CD4-positive, alpha-beta memory T cell (primary cell): ENCODE measurements around the gene RPL22L1. TPM values are rescaled to one million over a fixed set of nuclear protein-coding genes. Genes with fewer than 3 reads are reported as not detected.
"Not testable (repeated sequence)": the region's sequence is repeated elsewhere in the genome, so short reads cannot be mapped to it uniquely, and the experiment has no call there.

ENCODE experiments used
- CTCF ChIA-PET: fragments of 350-600 bp; sonication (Branson Sonifier 250); formaldehyde crosslinking; loops from one replicate; lab custom pipeline; 2021; ENCODE audit warnings: inconsistent platforms; ENCODE audit not compliant: partially characterized antibody; lab: Charles Lee
- POLR2A ChIA-PET: fragments of 350-600 bp; sonication (Branson Sonifier 250); formaldehyde crosslinking; loops from one replicate; lab custom pipeline; 2021; ENCODE audit not compliant: partially characterized antibody; lab: Charles Lee
- DNase-seq, 5 donors: peaks; one replicate each; pipeline versions ENCODE4 v3.0.0 to v3.0.0-alpha.2; 2020 to 2022; ENCODE audit warnings: mixed read lengths in 1 of 5
- H3K27ac ChIP-seq: one replicate; pipeline ENCODE4 v1.7.0; 2013; ENCODE audit warnings: low read depth, low read length
- H3K27me3 ChIP-seq: 2 replicates; pipeline ENCODE4 v1.7.0; 2013; ENCODE audit warnings: mild to moderate bottlenecking, low read length, moderate library complexity; ENCODE audit not compliant: insufficient read depth
- H3K36me3 ChIP-seq: 2 replicates; pipeline ENCODE4 v1.7.0; 2013; ENCODE audit warnings: mild to moderate bottlenecking, low read length, moderate library complexity; ENCODE audit not compliant: insufficient read depth
- H3K4me1 ChIP-seq: 2 replicates; pipeline ENCODE4 v1.7.0; 2013; ENCODE audit warnings: mild to moderate bottlenecking, low read length, moderate library complexity; ENCODE audit not compliant: insufficient read depth
- H3K4me3 ChIP-seq, 2 donors: one replicate each; pipeline ENCODE4 v1.7.0; 2013; ENCODE audit warnings: low read length in 2 of 2, mild to moderate bottlenecking in 1 of 2
- H3K9me3 ChIP-seq, 2 donors: one replicate each; pipeline ENCODE4 v1.7.0; 2013; ENCODE audit warnings: low read length in 2 of 2, control low read depth in 1 of 2; ENCODE audit not compliant: control insufficient read depth in 1 of 2
- H3K27ac Mint-ChIP-seq, 7 donors: one replicate each; pipeline ENCODE4 v1.8.0; 2020 to 2021; ENCODE audit warnings: mixed read lengths in 7 of 7, mild to moderate bottlenecking in 6 of 7, inconsistent platforms in 3 of 7, moderate library complexity in 3 of 7
- H3K27me3 Mint-ChIP-seq, 2 donors: one replicate each; pipeline ENCODE4 v1.8.0; 2020 to 2021; ENCODE audit warnings: mixed read lengths in 2 of 2
- H3K36me3 Mint-ChIP-seq, 2 donors: one replicate each; pipeline ENCODE4 v1.8.0; 2020 to 2021; ENCODE audit warnings: mixed read lengths in 2 of 2, inconsistent platforms in 1 of 2, mild to moderate bottlenecking in 1 of 2
- H3K4me1 Mint-ChIP-seq, 4 donors: one replicate each; pipeline ENCODE4 v1.8.0; 2020 to 2021; ENCODE audit warnings: mixed read lengths in 4 of 4, mild to moderate bottlenecking in 1 of 4
- H3K4me3 Mint-ChIP-seq, 8 donors: one replicate each; pipeline ENCODE4 v1.8.0; 2020 to 2021; ENCODE audit warnings: mixed read lengths in 8 of 8, mild to moderate bottlenecking in 7 of 8, moderate library complexity in 6 of 8, inconsistent platforms in 3 of 8
- H3K9me3 Mint-ChIP-seq, 8 donors: one replicate each; pipeline ENCODE4 v1.8.0; 2020 to 2021; ENCODE audit warnings: mixed read lengths in 8 of 8, mild to moderate bottlenecking in 5 of 8, inconsistent platforms in 3 of 8, moderate library complexity in 1 of 8
- intact Hi-C: fragments of 100-400 bp; cut with micrococcal nuclease; formaldehyde crosslinking; loops from one replicate; pipeline ENCODE4 v1.15.1; 2023
- polyA plus RNA-seq, 2 donors: library from polyadenylated mRNA; unstranded; fragments of 300-500 nt; fragmentation: Illumina TruSeq; gene quantifications; one replicate each; pipeline ENCODE4 v1.2.3, GENCODE V29; 2021
- total RNA-seq, 2 experiments: library from RNA; stranded (reverse); gene quantifications; one replicate each; pipeline ENCODE4 v1.2.3, GENCODE V29; 2021

Gene RPL22L1
- total and polyA plus RNA-seq, 4 experiments from 2014 or later, result 27.2 to 43.1 (median 32.1) TPM

DNA sequence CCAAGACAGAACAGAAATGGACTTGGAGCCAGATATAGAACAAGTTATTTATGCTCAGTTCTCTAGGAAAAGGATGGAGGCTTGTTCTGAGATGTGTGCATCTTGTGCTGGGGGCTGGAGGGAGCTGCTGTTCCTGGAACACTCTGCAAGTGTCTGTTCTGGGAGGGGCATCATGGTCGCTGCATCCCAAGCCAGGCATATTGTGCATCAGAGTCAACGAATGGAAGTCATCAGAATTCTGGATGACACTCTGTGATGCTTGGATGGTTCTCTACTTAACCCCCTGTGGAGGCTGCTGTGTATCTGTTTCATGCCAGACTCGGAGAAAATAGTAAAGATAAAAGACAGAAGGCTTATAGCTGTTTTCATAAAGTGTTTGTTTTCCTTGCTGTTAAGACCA, 34.7 kb downstream of the RPL22L1 start:
- Mint-ChIP-seq H3K4me1 (no peaks in the 10 kb centered on the region), H3K27ac (no peak overlapping the region), H3K27me3 (peaks cover 9 to 37% of the 10 kb centered on the region in 2 donors), H3K36me3 (no peaks in the 10 kb centered on the region), H3K4me3 (no peak overlapping the region), H3K9me3 (peaks cover 0 to 2% (median 0%) of the 10 kb centered on the region in 8 donors)
- no peak overlapping the region for H3K4me3 ChIP-seq
- ChIA-PET POLR2A (no interaction called here), CTCF (no interaction called here)
- intact Hi-C loops, result no loop called here
- DNase-seq, result no peak
- H3K36me3 ChIP-seq, result no peaks in the 10 kb centered on the region
- no peak overlapping the region for H3K27ac ChIP-seq
- no peaks in the 10 kb centered on the region for H3K4me1 ChIP-seq
- H3K9me3 ChIP-seq, result no peaks in the 10 kb centered on the region
- H3K27me3 ChIP-seq, result peaks cover 12% of the 10 kb centered on the region

GRCh38 chr3:170830580-170830979, 39.4 kb downstream of the RPL22L1 start:
- H3K9me3 ChIP-seq, result no peaks in the 10 kb centered on the region
- Mint-ChIP-seq H3K4me1 (peaks cover 0 to 9% (median 6%) of the 10 kb centered on the region in 4 donors), H3K27me3 (peaks cover 6 to 31% of the 10 kb centered on the region in 2 donors), H3K27ac (no peak overlapping the region), H3K36me3 (no peaks in the 10 kb centered on the region), H3K9me3 (no peaks in the 10 kb centered on the region), H3K4me3 (no peak overlapping the region)
- no peak for DNase-seq
- H3K4me1 ChIP-seq, result no peaks in the 10 kb centered on the region
- no peak overlapping the region for H3K27ac ChIP-seq
- intact Hi-C loops, result no loop called here
- H3K36me3 ChIP-seq, result no peaks in the 10 kb centered on the region
- H3K4me3 ChIP-seq, result no peak overlapping the region
- POLR2A ChIA-PET, result no interaction called here
- CTCF ChIA-PET, result interaction anchor here (1.2 to 5.9 kb wide), 2 partner anchors 18 to 419 kb away, joined by 3 to 35 read pairs; no protein-coding TSS in a partner anchor
- peaks cover 12% of the 10 kb centered on the region for H3K27me3 ChIP-seq

- POLR2A ChIA-PET, result no interaction called here
- Histone ChIP-seq H3K9me3 (no peaks in the 10 kb centered on the region), H3K4me3 (no peak overlapping the region), H3K27me3 (peaks cover 7% of the 10 kb centered on the region), H3K27ac (no peak overlapping the region), H3K36me3 (no peaks in the 10 kb centered on the region), H3K4me1 (no peaks in the 10 kb centered on the region)
- no peak overlapping the region for H3K4me3 Mint-ChIP-seq
- no peaks in the 10 kb centered on the region for H3K36me3 Mint-ChIP-seq
- peaks cover 0 to 9% (median 6%) of the 10 kb centered on the region in 4 donors for H3K4me1 Mint-ChIP-seq
- peaks cover 6 to 25% of the 10 kb centered on the region in 2 donors for H3K27me3 Mint-ChIP-seq
- no peaks in the 10 kb centered on the region for H3K9me3 Mint-ChIP-seq
- CTCF ChIA-PET, result interaction anchor here (5.9 kb wide), 1 partner anchor 18 kb away, joined by 35 read pairs; no protein-coding TSS in a partner anchor
- H3K27ac Mint-ChIP-seq, result peak overlapping the region in 1 of 7 donors; percentile 48
- intact Hi-C loops, result no loop called here
- DNase-seq, result no peak
Measured at GRCh38 chr3:170829546-170830272, 40.3 kb downstream of the RPL22L1 start.

GRCh38 chr3:170826047-170826446, 43.9 kb downstream of the RPL22L1 start:
- intact Hi-C loops, result no loop called here

GRCh38 chr3:170823562-170823961, 46.4 kb downstream of the RPL22L1 start:
- H3K4me1 ChIP-seq, H3K4me3 ChIP-seq, H3K4me3 Mint-ChIP-seq, intact Hi-C loops, H3K9me3 ChIP-seq, POLR2A ChIA-PET, H3K36me3 ChIP-seq, DNase-seq, H3K36me3 Mint-ChIP-seq, H3K27ac ChIP-seq, H3K9me3 Mint-ChIP-seq, H3K27me3 ChIP-seq, H3K27ac Mint-ChIP-seq, H3K4me1 Mint-ChIP-seq: not testable (repeated sequence)
- peaks cover 21 to 28% of the 10 kb centered on the region in 2 donors for H3K27me3 Mint-ChIP-seq
- CTCF ChIA-PET, result interaction anchor here (1.2 kb wide), 1 partner anchor 11 kb away, joined by 9 read pairs; no protein-coding TSS in a partner anchor

More at GRCh38 chr3:170826047-170826446, 43.9 kb downstream of the RPL22L1 start:
- peak overlapping the region in 1 of 7 donors; percentile 47 for H3K27ac Mint-ChIP-seq
- Histone ChIP-seq H3K27ac (no peak overlapping the region), H3K4me3 (no peak overlapping the region), H3K4me1 (no peaks in the 10 kb centered on the region), H3K9me3 (no peaks in the 10 kb centered on the region), H3K27me3 (peaks cover 5% of the 10 kb centered on the region), H3K36me3 (no peaks in the 10 kb centered on the region)
- no peak for DNase-seq
- H3K36me3 Mint-ChIP-seq, result no peaks in the 10 kb centered on the region
- H3K27me3 Mint-ChIP-seq, result peaks cover 17 to 28% of the 10 kb centered on the region in 2 donors
- ChIA-PET POLR2A (interaction anchor here (0.7 kb wide), 1 partner anchor 44 kb away, joined by 4 read pairs; the partner anchor contains the start of gene RPL22L1), CTCF (interaction anchor here (5.9 kb wide), 1 partner anchor 14 kb away, joined by 35 read pairs; no protein-coding TSS in a partner anchor)
- peaks cover 0 to 2% (median 0%) of the 10 kb centered on the region in 8 donors for H3K9me3 Mint-ChIP-seq
- H3K4me3 Mint-ChIP-seq, result no peak overlapping the region
- peaks cover 0 to 9% (median 6%) of the 10 kb centered on the region in 4 donors for H3K4me1 Mint-ChIP-seq

GRCh38 chr3:170818325-170818724, 51.7 kb downstream of the RPL22L1 start:
- H3K36me3 Mint-ChIP-seq, H3K9me3 ChIP-seq, H3K27me3 ChIP-seq, H3K36me3 ChIP-seq, H3K4me3 ChIP-seq, POLR2A ChIA-PET, H3K4me1 Mint-ChIP-seq, H3K4me3 Mint-ChIP-seq, H3K4me1 ChIP-seq, H3K27ac ChIP-seq, H3K9me3 Mint-ChIP-seq, DNase-seq, intact Hi-C loops, CTCF ChIA-PET: not testable (repeated sequence)
- Mint-ChIP-seq H3K27ac (peak overlapping the region in 1 of 7 donors; percentile 25), H3K27me3 (peaks cover 17 to 22% of the 10 kb centered on the region in 2 donors)

GRCh38 chr3:170817471-170817870, 52.5 kb downstream of the RPL22L1 start:
- H3K4me3 ChIP-seq, H3K36me3 ChIP-seq, H3K4me3 Mint-ChIP-seq, H3K9me3 Mint-ChIP-seq, DNase-seq, H3K9me3 ChIP-seq, H3K27me3 ChIP-seq, H3K36me3 Mint-ChIP-seq, H3K27ac ChIP-seq, H3K4me1 ChIP-seq, intact Hi-C loops, CTCF ChIA-PET, POLR2A ChIA-PET, H3K4me1 Mint-ChIP-seq: not testable (repeated sequence)
- Mint-ChIP-seq H3K27ac (peak overlapping the region in 1 of 7 donors; percentile 25), H3K27me3 (peaks cover 12 to 19% of the 10 kb centered on the region in 2 donors)
